ENCODE measurements around the gene NUDCD3. TPM values are rescaled to one million over a fixed set of nuclear protein-coding genes. Genes with fewer than 3 reads are reported as not detected.
A peak's percentile ranks its signal among the peaks of the same experiment; 100 is the strongest.

Gene NUDCD3
- total and polyA plus RNA-seq, 10 donors, result 21.7 to 97.9 (median 41.3) TPM

- Histone ChIP-seq H3K27me3 (replicated peaks in 1 of 7) (no peaks in the 10 kb centered on the region), H3K9me3 (no peaks in the 10 kb centered on the region), H3K27ac (no peak overlapping the region), H3K4me3 (no peak overlapping the region), H3K4me1 (peaks cover 31 to 74% (median 54%) of the 10 kb centered on the region in 6 donors), H3K36me3 (peaks cover 0 to 55% (median 20%) of the 10 kb centered on the region in 6 donors)
- no peak for DNase-seq
- TF ChIP-seq POLR2A (IDR thresholded peaks at IDR 0.05), result no peak
- peak in 2 of 11 experiments; percentile 9 to 24 for TF ChIP-seq CTCF (IDR thresholded peaks at IDR 0.05 in 8 of 11, conservative IDR thresholded peaks at IDR 0.05 in 3 of 11)
- intact Hi-C loops (cut with DNase I; ENCODE audit: low total_unique reads), result no loop called here
- 91 to 100% (median 100%) methylated on average over 1 of the region's 1 CpG for WGBS, 5 donors
These were observed 27.2 kb downstream of the NUDCD3 start for GRCh38 chr7:44463169-44463808.

- H3K9me3 ChIP-seq, result no peaks in the 10 kb centered on the region
- H3K36me3 ChIP-seq, result peaks cover 0 to 41% (median 2%) of the 10 kb centered on the region in 6 donors
- WGBS, 5 donors, result 55 to 79% (median 73%) methylated on average over 2 of the region's 2 CpGs
- intact Hi-C loops (cut with DNase I; ENCODE audit: low total_unique reads), result no loop called here
- H3K27ac ChIP-seq, result no peak overlapping the region
- peaks cover 22 to 75% (median 50%) of the 10 kb centered on the region in 6 donors for H3K4me1 ChIP-seq
- TF ChIP-seq POLR2AphosphoS5 (IDR thresholded peaks at IDR 0.05) (no peak), CTCF (IDR thresholded peaks at IDR 0.05 in 8 of 11, conservative IDR thresholded peaks at IDR 0.05 in 3 of 11) (no peak), POLR2A (IDR thresholded peaks at IDR 0.05) (no peak)
- no peak overlapping the region for H3K4me3 ChIP-seq
- no peaks in the 10 kb centered on the region for H3K27me3 ChIP-seq (replicated peaks in 1 of 7)
- DNase-seq, result no peak
These were observed 29.1 kb downstream of the NUDCD3 start for GRCh38 chr7:44461387-44461786.

- peaks cover 18 to 71% (median 47%) of the 10 kb centered on the region in 6 donors for H3K4me1 ChIP-seq
- no peak overlapping the region for H3K4me3 ChIP-seq
- H3K27ac ChIP-seq, result no peak overlapping the region
- no peaks in the 10 kb centered on the region for H3K9me3 ChIP-seq
- no peaks in the 10 kb centered on the region for H3K27me3 ChIP-seq (replicated peaks in 1 of 7)
- WGBS, 5 donors, result 17 to 36% (median 29%) methylated on average over 3 of the region's 3 CpGs
- DNase-seq, result no peak
- no peak for TF ChIP-seq CTCF (IDR thresholded peaks at IDR 0.05 in 8 of 11, conservative IDR thresholded peaks at IDR 0.05 in 3 of 11)
- no peak for TF ChIP-seq POLR2AphosphoS5 (IDR thresholded peaks at IDR 0.05)
- no peak for TF ChIP-seq POLR2A (IDR thresholded peaks at IDR 0.05)
- H3K36me3 ChIP-seq, result peaks cover 0 to 33% (median 2%) of the 10 kb centered on the region in 6 donors
- intact Hi-C loops (cut with DNase I; ENCODE audit: low total_unique reads), result no loop called here
These were observed 30.1 kb downstream of the NUDCD3 start for GRCh38 chr7:44460325-44460724.

- Histone ChIP-seq H3K36me3 (peaks cover 0 to 64% (median 9%) of the 10 kb centered on the region in 6 donors), H3K4me3 (no peak overlapping the region), H3K9me3 (no peaks in the 10 kb centered on the region), H3K27me3 (replicated peaks in 1 of 7) (no peaks in the 10 kb centered on the region), H3K4me1 (peaks cover 3 to 56% (median 18%) of the 10 kb centered on the region in 6 donors), H3K27ac (no peak overlapping the region)
- DNase-seq, result no peak
- WGBS, 5 donors, result 90 to 98% (median 96%) methylated on average over 3 of the region's 3 CpGs
- intact Hi-C loops (cut with DNase I; ENCODE audit: low total_unique reads), result no loop called here
- TF ChIP-seq POLR2A (IDR thresholded peaks at IDR 0.05) (no peak), CTCF (IDR thresholded peaks at IDR 0.05 in 8 of 11, conservative IDR thresholded peaks at IDR 0.05 in 3 of 11) (no peak), POLR2AphosphoS5 (IDR thresholded peaks at IDR 0.05) (no peak)
These were observed 35.3 kb downstream of the NUDCD3 start for GRCh38 chr7:44455155-44455554.
